Measurements from ENCODE around the gene WHRN.

Gene WHRN

DNA sequence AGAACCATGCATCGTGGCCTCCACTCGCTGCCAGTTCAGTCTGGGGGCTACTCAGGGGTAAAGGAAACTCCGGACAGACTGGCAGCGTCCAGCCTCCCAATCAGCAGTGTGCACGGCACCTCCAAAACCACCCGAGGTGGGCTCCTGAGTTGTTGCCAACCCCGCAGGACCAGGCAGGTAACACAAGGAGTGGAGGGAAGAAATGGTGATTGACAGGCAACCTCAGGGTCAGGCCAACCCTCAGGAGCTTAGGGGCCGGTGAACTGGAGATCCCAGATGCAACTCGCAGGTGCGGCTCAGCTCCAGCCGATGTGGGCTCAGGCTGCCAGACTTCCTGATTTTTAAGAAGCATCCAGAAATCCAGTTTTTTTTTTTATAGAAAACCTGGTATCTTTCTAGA is 80.1 kb downstream of the WHRN start:
- no peak for DNase-seq (ENCODE audit: low read depth in 2 of 2, low spot score in 1 of 2)

DNA sequence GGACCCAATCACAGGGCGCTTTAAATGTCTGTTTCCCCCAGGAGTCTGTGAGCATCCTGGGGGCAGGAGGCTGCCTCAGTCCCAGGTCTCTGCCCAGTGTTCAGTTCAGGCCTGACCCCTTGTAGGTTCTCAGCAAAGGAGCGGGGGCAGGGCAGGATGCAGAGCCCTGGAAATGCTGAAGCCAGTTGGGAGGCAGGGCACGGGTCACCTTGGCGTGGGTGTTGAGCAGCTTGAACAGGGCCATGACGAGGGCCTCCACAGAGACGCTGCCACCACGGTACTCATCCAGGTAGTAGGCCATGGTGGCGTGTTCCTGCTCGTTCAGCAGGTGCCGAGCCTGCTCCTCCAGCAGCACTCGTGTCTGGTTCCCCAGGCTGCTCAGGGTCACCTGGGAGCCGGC is 81.1 kb downstream of the WHRN start:
- no peak for DNase-seq (ENCODE audit: low read depth in 2 of 2, low spot score in 1 of 2)

DNA sequence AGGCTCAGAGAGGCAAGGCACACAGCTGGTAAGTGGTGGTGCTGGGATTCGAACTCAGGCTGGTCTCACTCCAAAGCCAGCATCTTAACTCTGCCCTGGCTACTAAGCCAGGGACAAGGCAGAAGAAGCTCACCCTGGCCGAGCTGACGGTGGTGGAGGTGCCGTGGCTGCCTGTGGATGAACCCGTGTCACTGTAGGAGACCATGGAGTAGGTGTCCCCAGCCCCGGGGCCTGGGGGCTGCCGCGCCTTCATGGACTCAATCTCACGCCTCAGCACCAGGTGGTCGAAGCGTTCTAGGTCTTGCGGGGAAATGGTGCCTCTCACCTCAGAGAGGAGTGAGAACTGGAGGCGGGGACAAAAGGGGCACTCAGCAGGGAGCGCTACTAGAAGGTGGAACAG is 82.1 kb downstream of the WHRN start:
- DNase-seq (ENCODE audit: low read depth in 2 of 2, low spot score in 1 of 2) = no peak

DNA sequence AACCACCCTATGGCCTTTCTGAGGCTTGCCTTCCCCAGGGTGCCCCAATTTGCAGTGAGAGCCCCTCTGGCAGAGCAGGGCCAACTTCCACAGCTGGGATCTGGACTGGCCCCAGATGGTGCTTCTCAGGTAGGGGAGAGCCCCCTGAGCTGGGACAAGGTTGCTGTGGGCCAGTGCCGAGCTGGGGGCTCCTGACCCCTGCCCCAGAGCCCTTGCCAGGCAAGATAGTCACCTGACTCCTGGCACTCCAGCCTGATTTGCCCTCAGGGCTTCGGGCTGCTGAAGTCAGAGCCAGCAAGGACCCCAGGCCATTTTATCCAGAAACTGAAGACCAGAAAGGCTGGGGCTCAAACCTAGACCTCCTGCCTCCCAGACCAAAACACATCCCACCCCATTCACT is 84.1 kb downstream of the WHRN start:
- DNase-seq (ENCODE audit: low read depth in 2 of 2, low spot score in 1 of 2) = no peak

DNA sequence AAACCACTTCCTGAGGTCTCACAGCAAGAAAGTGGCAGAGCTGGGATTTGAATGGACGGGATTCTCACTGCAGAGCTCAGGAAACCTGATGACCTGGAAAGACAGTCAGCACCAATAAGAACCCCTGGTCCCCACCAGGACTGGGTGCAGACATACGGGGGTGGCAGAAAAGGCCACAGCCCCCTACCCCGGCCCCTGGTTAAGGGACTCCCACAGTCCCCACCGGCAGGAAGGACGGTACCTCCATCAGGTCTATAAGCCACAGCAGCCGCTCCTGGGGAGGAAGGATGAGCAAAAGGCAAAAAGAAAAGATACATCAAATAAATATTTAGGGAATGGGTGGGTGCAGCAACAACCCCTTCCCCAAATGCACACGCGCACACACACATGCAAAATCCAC is 85.5 kb downstream of the WHRN start:
- no peak for DNase-seq (ENCODE audit: low read depth in 2 of 2, low spot score in 1 of 2)

DNA sequence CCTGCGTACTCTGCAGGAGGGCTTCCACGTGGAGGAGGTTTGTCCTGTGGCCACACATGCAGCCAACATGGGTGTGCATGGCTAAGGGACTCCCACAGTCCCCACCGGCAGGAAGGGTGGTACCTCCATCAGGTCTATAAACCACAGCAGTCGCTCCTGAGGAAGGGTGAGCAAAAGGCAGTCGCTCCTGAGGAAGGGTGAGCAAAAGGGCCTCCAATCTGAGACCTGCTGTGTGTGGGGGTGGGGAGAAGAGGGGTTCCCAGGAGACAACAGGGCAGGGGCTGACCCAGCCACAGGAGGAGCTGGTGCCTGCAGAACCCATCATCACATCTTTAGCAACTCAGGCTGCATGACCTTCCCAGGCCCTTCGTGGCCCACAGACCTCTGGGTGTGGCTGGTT is 87.2 kb downstream of the WHRN start:
- DNase-seq (ENCODE audit: low read depth in 2 of 2, low spot score in 1 of 2) = no peak

DNA sequence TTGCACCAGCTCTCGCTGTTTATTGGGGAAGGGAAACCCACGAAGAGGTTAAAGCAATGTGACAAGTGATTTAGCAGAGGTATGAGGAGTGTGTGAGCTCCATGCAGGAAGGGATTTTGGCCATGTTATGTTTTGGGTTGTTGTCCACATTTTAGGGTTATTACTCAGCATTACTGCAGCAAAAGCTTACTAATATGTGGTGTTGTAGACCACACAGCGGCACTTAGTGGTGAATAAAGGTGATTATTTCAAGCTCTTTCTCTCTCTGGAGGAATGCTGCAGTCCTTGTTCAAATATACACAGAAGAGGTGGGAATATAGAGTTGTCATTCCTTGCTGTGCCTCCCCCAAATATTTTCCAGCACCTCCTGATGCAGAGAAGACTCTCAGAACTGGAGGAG is 87.8 kb downstream of the WHRN start:
- DNase-seq (ENCODE audit: low read depth in 2 of 2, low spot score in 1 of 2) = no peak

DNA sequence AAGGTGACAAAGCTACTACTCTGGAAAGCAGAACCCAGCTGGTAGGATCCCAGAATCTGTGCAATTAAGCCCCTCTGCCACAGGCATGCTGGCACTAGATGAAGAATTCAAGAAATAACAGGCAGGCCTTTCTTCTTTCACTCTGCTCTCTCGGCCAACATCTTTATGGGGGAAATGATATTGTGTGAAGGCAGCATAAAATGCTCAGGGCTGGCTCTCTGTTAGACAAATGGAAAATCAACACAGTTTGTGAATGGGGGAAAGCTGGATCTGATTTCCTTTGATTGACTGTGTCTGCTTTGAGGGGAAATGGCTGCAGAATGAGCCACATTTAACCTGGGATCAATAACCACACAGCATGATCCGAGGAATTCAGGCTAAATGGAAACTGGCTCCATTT is 88.4 kb downstream of the WHRN start:
- no peak for DNase-seq (ENCODE audit: low read depth in 2 of 2, low spot score in 1 of 2)

DNA sequence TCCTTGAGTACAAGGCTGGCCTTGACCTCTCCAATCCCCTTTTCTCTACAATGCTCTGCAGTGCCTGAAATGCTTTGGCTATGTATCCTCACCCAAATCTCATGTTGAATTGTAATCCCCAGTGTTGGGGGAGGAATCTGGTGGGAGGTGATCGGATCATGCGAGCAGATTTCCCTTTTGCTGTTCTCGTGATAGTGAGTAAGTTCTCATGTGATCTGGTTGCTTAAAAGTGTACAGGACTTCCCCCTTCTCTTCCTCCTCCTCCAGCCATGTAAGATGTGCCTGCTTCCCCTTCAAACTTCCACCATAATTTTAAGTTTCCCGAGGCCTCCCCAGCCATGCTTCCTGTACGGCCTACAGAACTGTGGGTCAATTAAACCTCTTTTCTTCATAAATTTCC is 89.0 kb downstream of the WHRN start:
- no peak for DNase-seq (ENCODE audit: low read depth in 2 of 2, low spot score in 1 of 2)

DNA sequence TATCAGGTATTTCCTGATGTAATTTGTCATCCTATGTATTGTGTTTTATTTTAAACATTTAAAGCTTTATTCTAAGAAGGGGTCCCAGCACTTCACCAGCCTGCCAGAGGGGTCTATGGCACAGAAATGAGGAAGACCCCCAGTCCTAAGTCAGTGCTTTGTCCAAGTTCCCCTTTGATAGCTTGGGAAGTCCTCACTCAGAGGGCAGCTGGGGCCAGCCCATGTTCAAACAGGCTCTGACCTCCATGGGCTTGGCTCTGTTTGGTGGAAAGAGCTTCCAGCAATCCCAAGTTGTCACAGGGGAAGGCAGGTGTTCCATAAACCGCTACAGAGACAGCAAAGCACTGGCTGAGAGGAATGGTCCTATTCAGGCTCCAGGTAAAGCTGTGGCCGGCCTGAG is 90.9 kb downstream of the WHRN start:
- no peak for DNase-seq (ENCODE audit: low read depth in 2 of 2, low spot score in 1 of 2)

DNA sequence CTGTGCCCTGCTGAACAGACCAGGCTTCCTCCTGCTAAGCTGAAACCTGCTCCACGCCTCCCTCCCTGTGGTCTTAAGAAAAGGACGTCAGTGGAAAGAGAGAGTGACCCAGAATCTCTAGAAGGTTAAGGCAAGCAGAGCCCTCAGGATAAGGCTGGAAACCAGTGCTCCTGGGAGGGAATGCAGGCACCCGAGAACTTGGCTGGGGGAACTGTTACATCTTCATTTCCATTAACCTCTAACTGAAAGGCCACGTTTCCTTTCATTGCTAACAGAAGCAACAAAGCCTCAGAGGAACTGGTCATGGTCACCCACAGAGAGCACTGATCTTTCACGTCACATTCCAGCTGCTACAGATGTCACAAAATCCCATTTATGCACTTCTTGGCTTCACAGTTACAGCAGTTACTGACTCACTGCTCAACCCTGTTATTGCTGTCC is 91.4 kb downstream of the WHRN start:
- no peak for DNase-seq (ENCODE audit: low read depth in 2 of 2, low spot score in 1 of 2)

DNA sequence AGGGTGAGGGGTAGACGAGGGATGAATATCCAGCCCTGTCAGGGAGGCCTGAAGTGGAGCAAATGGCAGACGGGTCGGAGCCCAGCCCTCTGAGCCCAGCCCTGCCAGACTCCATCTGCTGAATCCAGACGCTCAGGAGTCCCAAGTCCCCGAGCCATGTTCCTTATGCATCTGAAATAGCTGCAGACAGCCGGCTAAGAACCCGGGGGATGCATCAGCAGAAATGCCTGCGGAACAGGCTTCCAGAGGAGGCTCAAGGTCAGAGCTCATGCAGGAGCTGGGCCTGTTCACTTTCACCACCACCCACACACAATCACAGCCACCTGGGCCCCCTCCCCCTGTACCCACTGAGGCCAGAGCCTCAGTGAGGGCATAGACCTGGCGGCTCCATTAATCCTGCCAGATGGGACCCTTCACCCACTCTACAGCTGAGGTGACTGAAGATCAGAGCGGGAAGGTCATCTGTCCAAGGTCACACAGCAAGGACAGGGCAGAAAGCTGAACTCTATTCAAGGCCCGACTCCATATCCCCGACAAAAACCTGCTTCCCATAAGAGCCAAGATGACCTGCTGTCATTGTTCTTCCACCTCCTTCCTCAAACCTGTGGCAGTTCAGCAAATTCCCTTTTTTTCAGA is 93.1 kb downstream of the WHRN start:
- no peak for DNase-seq (ENCODE audit: low read depth in 2 of 2, low spot score in 1 of 2)

DNA sequence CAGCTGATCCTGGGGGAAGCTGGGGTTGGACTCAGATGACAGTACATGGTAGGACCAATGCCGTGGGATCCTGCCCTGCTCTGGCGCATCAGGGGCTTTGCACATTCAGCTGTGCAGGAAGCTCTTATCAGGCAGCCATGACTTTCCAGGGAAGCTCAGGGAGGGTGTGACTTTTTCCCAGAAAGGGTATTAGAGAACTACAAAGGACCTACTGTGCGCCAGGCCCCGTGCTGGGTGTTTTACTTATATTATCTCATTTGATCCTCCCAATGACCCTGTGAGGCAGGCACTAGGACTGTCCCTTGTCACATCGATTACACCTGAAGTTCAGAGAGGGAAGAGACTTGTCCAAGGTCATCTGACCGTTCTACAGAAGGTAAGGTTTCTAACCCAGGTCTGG is 93.8 kb downstream of the WHRN start:
- DNase-seq (ENCODE audit: low read depth in 2 of 2, low spot score in 1 of 2) = no peak

DNA sequence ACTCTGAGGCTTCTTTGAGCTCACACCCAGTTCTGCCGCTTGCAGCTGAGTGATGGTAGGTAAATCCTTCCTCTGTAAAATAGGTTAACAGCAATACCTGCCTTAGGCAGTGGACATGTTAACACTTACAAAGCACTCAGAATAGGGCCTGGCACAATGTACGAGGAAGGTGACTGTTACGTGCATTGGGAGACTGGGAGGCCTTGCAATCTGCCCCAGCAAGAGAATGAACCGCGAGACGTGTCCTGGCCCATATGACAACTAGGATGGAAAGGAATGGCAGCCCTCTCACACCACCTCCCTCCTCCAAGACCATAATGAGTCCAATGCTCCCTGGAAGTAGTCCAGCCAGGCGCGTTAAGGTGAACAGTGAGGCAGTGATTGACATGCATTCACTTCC is 94.4 kb downstream of the WHRN start:
- DNase-seq (ENCODE audit: low read depth in 2 of 2, low spot score in 1 of 2) = no peak

DNA sequence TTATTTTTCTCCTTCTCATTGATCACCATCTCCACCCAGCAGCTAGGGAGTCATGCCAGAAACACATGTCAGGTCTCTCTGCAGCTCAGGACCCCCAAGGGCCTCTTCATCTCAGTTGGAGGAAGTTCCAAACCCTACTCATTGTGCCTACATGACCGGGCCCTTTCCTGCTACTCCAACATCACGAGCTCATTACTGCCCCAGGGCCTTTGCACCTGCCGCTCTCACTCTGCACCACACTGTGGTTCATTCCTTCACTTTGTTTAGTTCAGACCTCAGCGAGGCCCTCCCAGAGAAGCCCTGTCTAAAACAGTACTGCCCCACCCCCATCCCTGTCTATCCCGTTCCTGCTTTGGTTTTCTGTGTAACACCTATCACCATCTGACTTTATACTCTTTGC is 95.4 kb downstream of the WHRN start:
- no peak for DNase-seq (ENCODE audit: low read depth in 2 of 2, low spot score in 1 of 2)

DNA sequence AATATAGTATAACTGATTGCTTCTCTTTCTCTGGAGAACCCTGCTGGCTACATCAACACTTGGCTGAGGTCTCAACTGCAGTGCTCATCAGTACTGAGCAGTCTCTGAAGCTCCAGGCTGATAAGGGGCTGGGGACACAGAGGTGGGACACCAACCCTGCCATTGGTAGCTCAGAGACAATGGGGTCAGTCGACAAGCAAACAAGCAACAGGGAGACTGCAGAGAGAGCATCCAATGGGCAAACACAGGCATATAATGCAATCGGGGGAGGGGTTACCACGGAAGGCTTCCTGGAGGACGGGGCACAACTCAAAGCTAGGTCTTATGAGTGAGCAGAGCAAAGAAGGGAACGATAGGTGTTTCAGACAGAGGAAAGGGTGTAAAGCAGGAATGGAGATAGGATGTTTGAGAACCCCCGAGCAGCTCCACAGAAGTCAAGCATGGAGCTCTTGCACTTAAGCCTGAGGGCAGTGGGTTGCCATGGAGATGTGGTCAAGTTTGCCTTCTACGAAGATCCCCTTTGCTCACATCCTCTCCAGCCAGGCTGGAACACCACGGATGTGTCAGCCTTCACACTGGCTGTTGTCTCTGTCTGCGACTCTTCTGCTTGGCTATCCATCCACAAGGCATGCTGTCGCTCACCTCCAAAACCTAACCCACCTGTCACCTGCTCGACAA is 96.0 kb downstream of the WHRN start:
- DNase-seq (ENCODE audit: low read depth in 2 of 2, low spot score in 1 of 2) = no peak

DNA sequence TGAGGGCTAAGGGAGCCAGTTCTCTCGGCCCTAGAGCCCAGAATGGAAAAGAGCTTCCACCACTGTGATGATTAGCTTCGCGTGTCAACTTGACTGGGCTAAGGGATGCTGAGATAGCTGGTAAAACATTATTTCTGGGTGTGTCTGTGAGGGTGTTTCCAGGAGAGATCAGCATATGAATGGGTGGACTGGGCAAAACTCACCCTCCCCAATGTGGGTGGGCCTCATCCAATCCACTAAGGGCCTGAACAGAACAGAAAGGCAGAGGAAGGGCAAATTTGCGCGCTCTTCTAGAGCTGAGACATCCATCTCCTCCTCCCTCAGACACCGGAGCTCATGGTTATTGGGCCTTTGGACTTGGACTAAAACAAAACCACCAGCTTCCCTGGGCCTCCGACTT is 96.6 kb downstream of the WHRN start:
- DNase-seq (ENCODE audit: low read depth in 2 of 2, low spot score in 1 of 2) = no peak

DNA sequence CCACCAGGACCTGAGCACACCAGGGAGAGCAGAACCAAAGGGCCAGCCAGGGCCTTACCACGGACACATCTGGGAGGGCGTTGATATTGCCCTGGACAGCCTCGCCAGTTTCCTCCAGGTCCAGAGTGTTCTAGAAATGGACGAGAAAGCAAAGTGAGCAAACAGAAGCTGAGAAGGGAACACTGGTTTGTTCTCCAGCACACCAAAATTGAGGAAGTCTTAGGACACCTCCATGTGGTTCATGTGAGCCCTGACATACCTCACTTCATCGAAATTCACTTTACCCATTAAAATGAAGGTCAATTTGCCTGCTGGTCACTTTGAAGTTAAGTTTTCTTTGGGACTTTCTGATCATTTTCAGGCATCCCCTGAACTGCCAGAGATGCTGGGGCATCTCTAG is 97.4 kb downstream of the WHRN start:
- no peak for DNase-seq (ENCODE audit: low read depth in 2 of 2, low spot score in 1 of 2)

DNA sequence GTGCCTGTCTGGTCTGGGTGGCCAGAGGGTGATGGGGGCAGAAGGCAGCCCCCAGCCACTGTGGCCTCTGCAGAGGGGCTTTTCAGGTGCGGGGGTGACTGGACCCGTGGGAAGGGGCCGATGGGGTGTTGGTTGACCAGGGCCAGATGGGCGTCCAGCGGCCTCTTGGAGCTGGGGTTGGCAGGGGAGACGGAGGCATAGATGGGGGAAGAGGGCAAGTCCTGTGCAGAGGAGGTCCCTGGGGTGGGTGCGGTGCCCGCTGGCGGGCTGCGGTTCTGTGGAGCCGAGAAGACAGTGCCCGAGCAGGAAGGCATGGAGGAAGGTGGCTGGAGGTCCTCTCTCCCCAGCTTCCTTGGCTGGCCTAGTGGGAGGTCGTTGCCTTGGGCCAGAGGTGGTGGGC is 98.8 kb downstream of the WHRN start:
- DNase-seq (ENCODE audit: low read depth in 2 of 2, low spot score in 1 of 2) = no peak

DNA sequence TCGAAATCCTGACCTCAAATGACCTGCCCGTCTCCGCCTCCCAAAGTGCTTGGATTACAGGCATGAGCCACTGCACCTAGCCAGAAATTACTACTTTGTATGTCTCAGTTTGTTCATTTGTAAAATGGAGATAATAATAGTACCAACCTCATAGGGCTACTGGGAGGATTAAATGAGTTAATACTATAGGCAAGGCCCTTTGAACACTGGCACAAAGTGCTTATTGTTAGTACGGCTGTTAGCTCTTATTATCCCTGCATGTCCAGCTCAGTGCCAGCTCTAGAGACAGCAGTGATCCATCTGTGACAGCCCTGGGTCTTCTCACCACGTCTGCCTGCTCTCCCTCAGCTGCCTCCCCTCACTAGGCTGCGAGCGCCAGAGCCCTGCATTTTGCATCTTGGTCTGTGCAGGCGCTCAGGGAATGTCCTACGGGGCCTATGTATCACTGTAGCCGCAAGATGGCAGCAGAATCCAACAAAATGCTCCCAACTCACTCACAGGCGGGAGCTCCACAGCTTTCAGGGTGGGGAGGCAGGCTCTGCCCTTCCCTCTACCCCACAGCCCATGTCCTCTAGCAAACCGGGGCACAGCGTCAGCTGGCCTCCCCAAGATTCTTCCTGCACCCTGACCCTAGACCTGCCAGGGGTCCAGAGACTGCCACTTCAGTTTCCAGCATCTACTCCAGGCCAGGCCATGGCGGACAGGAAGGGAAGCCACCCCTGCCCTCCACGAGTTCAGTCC is 99.8 kb downstream of the WHRN start:
- peak; percentile 52 to 53 for DNase-seq (ENCODE audit: low read depth in 2 of 2, low spot score in 1 of 2)

DNA sequence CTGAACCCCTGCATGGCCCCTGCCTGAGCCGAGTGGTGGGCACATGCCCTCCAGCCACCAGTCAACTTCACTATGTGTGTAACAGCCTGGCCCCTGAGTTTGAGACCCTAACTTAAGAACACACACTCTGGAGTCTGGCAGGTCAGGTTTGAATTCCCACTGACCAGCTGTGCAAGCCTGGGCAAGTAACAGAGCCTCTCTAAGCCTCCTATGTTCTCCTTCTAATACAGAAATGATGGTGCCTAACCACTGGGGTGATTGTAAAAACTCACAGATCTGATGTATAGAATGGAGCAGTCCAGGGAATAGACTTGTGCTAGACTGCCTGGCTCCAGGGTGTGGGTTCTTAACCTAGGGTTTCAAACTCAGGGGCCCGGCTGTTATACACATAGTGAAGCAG is 100.7 kb downstream of the WHRN start:
- no peak for DNase-seq (ENCODE audit: low read depth in 2 of 2, low spot score in 1 of 2)

DNA sequence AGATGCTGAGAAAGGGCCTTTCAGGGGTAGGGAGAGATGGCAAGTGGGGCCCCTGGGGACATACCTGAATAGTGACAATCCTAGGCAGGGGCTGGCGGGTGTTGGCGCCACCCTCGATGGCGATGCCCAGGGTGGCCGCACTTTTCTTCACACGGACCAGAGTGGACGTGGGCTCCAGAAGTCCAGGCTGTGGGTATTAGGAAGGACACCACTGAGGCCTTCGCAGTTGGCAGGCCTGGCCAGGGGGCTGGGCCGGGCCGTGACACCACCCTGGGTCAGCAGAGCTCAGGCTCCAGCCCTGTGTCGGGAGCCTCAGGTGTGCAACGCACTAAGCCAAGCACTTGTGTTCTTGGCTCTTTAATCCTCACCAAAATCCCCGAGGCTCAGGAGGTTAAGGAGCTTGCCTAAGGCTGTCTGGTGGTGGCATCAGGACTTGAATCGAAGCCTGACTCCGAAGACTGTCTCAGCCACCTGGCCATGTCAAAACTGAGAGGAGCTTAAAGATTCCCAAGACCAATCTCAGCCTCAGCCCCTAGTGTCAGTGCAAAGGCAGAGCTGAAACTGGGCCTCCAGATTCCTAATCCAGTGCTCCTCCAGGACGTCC is 102.0 kb downstream of the WHRN start:
- DNase-seq (ENCODE audit: low read depth in 2 of 2, low spot score in 1 of 2) = no peak

Measured in stimulated activated CD8-positive, alpha-beta memory T cell treated with anti-CD3 and anti-CD28 coated beads, Interleukin-4, amount 100 ng/mL, for 4 hours (primary cell).